HG03064 (cell line): Measurements from ENCODE around the gene MICB.
"Not testable (repeated sequence)": the region's sequence is repeated elsewhere in the genome, so short reads cannot be mapped to it uniquely, and the experiment has no call there.

Source experiments
- ATAC-seq: cut with Tn5 transposase; IDR thresholded peaks from one replicate; pipeline ENCODE4 v1.9.1; 2021; ENCODE audit warnings: low read depth; ENCODE audit not compliant: unreplicated experiment

Gene MICB

DNA sequence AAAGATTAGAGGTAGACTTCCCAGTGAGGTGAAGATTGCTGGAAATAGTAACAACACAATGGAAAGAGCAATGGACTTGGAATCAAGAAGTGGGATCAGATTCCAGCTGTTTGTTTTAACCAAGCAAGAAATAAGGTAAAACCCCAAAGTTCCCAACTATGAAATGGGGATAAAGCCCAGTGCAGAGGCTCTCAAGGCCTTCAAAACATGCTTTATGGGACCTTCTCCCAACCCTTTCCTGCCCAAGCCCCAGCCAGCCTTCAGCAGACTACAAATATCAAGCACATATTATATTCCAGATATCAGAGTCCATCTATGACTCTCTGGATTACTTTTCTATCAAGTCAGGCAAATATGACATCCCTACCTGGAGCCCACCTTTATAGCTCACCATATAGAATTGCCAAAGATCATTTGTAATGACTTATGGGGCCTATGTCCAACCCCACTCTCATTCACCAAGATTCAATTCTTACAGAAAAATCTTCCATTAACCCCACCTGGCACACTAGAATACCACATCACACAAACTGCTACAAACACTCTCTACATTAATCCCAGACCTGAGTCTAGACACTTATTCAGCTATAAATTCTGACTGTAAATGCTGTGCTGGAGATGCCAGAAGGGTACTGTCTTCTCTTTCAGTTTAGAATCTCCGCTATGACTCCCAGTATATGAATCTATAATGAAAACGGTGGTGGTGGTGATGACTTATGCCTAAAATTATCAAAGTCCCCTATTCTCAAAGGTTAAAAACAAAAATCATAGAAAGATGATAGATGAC is 37.8 kb downstream of the MICB start:
- ATAC-seq: no peak

DNA sequence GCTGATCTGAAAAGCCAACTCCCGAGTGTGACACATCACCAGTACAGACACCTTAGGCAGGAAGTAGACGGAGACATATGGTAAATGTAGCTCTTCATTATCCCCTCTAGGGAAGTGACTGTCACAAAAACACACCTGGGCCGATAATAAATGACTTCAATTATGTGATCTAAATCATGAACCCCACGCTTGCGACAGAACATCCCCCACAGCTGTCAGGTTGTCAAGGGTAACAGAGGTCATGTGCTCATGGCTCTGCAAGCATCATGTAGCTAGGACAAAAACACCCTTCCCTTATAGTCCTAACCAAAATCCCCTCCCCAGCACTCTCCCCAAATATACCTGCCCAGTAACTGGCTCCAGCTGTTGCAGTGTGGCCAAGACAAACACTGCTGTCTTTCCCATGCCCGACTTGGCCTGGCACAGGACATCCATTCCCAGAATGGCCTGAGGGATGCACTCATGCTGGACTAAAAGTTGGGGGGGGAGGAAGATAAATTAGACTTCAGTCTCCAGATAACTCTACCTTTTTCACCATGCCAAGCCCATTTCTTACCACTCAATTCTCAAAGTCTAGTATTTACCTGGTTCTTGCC is 41.0 kb downstream of the MICB start:
- ATAC-seq: no peak

DNA sequence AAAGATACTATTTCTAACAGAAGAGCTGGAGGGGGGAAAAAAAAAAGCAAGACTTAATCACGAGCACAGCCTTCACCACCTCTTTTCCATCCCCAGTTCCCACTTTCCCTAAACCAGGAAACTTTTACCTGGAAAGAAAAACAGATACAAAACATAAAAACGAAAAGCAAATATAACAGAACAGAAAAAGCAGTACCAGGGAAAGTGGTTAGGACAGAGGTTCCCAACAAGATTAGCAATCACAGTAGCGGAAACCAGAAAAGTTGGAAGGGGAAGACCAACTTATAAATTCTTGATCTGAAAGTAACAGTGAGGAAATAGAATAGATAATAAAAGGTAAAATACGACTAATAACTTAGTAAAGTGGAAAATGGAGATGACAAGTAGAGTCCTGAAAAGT is 42.7 kb downstream of the MICB start:
- no peak for ATAC-seq

DNA sequence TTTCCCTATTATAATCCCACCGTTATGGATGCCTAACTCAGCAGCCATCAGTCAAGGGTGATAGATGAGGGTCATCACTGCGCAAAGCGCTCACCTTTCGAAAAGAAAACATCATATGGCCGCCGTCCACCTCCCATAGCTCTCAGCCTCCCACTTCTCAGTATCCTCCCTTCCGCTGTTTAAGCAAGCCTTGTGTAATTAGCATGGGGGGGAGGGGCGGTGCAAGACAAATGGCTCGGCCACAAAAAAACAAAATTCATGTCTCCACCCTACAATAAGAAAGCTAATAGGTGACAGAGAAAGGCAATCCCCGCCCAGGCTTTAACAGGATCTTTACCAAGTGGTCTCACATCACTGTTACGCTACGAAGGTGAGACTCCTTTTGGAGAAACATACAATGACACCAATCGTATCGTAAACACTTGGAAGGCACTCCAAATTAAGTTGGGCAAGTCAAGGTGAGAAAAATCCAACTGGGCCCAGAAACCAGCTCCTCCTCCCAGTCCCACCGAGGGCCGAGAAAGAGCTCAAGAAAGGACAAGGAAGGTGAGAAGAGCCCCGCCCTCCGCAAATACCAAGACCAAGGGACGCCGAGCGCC is 43.2 kb downstream of the MICB start:
- ATAC-seq: peak; percentile 20

DNA sequence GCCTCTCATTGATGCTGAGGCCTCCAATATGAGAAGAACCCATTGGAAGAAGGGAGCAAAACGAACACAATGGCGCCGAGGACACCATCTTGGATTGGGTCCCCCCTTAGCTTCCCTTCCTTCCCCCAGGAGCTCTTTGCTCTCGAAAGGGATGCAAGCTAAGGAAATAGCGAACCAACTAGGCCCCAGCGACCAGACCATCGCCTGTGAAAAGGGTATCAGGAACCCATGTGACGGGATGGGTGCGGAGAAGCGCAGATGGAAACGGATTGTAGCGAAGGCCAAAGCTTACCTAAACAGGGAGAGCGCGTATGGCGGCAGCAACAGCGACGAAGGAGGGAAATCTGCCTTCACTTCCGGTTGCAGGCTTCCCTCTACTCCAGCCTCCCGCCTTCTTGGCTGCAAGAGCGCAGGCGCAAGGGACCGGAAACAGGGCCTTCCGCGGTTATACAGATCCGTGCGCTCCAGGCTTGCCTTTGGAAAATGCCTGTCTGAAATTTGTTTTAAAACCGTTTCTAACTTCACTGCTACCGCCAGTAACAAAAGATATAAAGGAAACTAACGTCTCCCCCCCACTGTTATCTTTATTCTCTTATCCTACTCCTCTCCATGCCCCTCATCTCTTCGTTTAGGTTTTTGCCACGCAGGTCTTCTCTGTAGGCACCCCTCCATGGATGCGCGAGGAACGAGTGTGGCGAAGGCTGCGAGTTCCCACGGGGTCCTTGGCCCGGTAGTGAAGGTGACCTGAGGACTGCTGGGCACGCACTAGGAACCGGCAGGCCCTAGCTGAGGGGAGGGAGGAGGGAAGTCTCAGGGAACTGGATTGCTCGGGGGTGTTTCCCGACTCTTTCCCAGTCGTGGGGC is 43.9 kb downstream of the MICB start, which contains the start of gene DDX39B:
DDX39B (minus strand) TSS at position 346 of the 864 bp plus-strand sequence. CDS start 1,471 bp downstream, outside the sequence.
- peak; percentile 58 for ATAC-seq

DNA sequence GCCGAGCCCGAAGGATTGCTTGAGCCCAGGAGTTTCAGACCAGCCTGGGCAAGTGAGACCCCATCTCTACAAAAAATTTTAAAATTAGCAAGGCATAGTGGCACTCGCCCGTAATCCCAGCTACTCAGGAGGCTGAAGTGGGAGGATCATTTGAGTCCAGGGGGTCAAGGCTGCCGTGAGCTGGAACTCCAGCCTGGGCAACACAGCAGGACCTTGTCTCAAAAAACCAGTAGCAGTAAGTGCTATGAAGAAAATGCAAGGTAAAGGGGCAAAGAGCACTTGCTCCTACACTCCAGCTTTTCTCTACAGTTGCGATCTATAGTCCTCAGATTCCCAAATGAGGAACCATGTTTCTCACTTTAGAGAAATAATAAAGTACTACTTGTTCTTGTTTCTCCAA is 45.7 kb downstream of the MICB start:
- no peak for ATAC-seq

DNA sequence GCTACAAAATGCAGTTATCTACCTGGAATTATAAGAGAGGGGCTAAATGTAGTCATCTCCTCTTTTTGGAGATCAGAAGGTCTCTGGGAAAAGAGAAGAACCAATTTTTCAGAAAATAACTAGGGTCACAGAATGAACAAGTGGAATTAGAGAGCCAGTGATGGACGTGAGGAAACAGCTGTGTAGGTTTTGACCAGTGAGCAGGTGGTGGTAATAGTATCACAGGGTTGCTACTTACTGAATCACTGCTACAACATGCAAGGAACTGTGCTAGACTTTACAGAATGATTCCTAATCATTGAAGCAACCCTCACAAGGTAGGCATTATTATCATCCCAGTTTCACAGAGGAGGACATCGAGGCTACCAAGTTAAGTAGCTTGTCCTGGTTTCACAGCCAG is 46.7 kb downstream of the MICB start:
- ATAC-seq: no peak

DNA sequence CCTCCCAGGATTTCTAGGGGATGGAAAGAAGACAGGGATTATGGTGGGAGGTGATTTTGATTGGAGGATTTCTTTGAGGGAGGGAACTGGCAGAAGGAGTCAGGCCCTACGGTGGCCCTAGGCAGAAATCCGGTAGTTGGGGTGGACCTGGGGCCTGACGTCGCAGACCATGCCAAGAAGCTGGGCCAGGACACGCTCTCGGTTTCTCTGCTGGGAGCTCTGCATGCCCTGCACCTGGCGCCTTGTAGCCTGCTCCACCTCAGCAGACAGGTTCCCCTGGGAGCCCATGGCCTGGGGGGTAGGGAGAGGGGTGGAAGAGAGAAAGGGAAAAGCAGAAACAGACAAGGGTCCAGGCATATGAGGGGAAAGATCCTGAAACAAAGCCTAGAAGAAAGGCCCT is 47.3 kb downstream of the MICB start:
- no peak for ATAC-seq

DNA sequence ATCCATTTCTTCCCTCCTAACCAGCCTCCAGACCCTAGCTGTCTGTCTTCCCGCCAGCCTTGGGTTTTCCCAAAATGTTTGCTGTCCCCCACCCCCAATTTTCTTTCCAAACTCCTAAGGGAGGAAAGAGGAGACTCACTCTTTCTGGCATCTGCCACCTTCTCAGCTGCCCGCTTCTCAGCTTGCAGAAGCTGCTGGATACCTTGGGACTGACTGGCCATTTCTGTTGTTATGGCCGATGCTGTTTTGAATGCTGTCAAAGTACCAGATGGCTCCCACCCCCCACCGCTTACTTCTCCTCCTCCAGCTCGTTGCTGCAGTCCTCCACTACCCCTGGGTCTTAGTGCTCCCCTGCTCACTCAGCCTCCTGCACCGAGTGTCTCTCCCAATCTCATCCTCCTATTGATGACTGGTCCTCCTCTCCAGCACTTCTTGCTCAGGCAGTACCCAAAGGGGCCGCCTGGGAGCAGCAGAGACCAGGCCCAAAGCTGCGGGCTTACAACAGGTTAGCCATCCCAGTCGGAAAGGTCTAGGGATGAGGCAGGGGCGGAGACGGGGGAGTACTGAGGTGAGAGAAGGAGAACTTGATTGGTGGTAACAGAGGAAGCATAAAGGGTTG is 48.5 kb downstream of the MICB start, which contains the start of gene ATP6V1G2:
ATP6V1G2 (minus strand) TSS at position 270 of the 619 bp plus-strand sequence; CDS start at position 221, 49 bp downstream.
- no peak for ATAC-seq

DNA sequence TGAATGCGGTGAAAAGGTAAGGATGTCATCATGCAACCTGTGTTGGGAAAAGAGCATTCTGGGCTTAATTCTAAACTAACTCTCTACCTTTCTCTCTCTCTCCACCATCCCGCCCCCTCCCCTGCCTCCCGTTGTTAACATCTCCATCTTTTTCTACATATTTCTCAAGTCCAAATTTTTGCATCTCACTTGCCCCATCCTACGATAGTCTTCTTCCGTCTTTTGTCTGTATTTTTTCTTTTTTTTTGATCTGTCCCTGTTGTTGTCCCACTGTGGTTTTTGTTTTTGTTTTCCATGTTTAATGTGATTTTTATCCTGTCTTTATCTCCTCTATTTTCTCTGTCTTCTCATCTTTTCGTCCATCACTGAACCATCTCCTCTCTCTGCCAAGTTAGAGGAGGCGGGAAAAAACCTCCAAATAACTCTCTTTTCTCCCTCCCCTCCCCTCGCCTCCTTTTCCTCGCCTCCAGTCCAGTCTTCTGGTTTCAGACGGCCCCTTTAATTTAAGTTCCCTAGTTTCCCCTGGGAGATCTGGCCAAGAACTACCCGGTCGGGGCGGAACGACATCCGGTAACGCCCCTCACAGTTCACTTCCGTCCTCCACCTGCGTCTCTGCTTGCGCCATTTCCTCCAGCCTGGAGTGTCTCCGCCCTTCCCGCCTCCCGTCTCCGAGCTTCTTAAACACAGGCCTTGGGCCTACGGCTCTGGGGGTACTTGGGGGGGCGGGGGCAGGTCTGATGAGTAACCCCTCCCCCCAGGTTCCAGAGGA is 49.2 kb downstream of the MICB start, which contains the start of gene NFKBIL1:
NFKBIL1 (plus strand) TSS at position 651 of the 769 bp plus-strand sequence; CDS start at position 738, 87 bp downstream.
- no peak for ATAC-seq

DNA sequence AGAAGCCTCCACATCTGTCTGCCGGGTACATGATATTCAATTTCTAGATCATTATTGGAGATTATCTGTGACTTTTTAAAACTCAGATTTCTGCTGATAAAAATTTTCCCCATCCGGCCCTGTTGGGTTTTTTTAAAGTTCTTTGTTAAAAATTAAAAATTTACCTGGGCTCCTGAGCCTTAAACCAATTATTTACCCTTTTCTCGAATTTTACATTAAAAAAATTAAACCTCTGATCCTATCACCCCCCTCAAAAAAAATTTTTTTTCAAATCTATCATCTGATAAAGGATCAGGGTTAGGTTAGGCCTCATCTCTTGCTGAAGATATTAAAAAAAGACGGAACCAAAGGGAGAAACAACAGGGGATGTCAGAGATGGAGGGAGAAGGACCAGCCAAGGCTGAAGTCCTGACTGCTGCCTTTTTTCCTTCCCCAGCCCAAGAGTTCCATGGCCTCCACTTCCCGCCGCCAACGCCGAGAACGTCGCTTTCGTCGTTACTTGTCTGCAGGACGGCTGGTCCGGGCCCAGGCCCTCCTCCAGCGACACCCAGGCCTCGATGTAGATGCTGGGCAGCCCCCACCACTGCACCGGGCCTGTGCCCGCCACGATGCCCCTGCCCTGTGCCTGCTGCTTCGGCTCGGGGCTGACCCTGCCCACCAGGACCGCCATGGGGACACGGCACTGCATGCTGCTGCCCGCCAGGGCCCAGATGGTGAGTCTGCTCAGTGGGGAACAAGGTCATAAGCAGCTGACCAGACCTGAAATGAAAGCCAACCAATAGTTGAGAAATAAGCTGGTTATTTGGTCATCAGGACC is 50.0 kb downstream of the MICB start:
- ATAC-seq: no peak

DNA sequence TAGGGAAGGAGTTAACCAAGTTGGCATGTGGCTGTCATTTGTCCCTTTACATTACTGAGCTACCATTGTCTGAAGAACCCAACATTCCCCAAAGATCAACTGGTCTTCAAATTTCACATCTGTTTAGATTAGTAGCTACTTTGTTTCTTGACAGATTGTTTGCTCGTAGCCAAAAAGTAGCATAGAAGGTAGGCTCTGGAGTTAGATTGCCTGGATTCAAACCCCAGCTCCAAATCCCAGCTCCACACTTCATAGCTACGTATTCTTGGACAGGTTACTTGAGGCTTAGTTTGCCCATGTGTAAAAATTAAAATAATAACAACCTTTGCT is 50.6 kb downstream of the MICB start:
- no peak for ATAC-seq

DNA sequence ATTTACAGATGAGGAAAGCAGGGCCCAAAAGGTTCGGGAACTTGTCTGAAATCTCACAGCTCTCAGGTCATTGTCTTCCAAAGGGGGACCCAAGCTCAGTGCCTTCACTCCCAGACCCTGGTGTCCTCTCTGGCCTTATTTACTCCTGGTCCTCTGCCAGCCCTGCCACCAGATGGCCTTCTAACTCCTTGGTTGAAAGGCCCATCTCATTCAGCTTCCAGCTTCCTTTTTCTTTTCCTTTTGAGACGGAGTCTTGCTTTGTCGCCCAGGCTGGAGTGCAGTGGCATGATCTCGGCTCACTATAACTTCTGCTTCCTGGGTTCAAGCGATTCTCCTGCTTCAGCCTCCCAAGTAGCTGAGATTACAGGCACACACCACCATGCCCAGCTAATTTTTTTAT is 53.4 kb downstream of the MICB start:
- not testable (repeated sequence) for ATAC-seq

DNA sequence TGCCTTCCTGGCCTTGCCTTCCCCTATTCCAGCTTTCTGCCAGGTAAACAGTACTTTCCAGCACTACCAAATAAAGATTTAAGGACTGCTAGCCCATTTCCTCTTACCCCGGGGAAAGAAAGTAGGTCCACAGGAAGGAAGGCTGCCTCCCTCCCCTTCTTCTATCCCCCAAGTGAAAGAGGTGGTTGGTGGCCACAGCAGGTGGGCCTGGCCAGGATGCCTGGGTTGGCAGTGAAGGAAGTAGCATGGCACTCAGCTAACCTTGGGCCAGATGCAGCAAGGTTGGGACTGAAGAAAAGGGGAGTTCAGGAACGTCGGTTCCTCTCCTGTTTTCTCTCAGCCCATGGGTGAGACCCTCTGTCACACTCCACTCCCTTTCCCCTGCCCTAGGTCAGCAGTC is 58.4 kb downstream of the MICB start:
- ATAC-seq: no peak

DNA sequence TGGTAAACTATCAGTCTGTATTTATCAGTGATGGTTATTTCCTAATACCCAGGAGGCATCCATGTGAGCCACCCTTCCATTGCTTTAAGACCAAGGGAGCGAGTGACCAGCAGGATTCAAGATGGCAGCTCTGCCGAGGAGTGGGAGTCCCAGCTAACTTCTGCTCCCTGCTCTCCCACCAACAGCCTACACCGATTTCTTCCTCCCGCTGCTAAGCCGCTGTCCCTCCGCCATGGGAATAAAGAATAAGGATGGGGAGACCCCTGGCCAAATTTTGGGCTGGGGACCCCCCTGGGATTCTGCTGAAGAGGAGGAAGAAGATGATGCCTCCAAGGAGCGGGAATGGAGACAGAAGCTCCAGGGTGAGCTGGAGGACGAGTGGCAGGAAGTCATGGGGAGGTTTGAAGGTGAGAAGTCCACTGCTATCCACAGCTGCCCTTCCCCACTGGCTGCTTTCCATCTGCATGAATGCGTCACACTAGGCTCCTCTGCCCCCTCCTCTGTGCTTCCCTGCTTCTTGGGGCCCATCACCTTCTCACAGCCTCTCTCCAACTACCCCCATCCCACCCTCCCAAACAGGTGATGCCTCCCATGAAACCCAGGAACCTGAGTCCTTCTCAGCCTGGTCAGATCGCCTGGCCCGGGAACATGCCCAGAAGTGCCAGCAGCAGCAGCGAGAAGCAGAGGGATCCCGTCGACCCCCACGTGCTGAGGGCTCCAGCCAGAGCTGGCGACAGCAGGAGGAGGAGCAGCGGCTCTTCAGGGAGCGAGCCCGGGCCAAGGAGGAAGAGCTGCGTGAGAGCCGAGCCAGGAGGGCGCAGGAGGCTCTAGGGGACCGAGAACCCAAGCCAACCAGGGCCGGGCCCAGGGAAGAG is 59.7 kb downstream of the MICB start:
- no peak for ATAC-seq

DNA sequence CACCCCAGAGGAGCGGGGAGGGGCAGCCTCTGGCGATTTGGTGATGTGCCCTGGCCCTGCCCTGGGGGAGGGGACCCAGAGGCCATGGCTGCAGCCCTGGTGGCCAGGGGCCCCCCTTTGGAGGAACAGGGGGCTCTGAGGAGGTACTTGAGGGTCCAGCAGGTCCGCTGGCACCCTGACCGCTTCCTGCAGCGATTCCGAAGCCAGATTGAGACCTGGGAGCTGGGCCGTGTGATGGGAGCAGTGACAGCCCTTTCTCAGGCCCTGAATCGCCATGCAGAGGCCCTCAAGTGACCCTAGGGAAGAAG is 60.3 kb downstream of the MICB start:
- no peak for ATAC-seq

DNA sequence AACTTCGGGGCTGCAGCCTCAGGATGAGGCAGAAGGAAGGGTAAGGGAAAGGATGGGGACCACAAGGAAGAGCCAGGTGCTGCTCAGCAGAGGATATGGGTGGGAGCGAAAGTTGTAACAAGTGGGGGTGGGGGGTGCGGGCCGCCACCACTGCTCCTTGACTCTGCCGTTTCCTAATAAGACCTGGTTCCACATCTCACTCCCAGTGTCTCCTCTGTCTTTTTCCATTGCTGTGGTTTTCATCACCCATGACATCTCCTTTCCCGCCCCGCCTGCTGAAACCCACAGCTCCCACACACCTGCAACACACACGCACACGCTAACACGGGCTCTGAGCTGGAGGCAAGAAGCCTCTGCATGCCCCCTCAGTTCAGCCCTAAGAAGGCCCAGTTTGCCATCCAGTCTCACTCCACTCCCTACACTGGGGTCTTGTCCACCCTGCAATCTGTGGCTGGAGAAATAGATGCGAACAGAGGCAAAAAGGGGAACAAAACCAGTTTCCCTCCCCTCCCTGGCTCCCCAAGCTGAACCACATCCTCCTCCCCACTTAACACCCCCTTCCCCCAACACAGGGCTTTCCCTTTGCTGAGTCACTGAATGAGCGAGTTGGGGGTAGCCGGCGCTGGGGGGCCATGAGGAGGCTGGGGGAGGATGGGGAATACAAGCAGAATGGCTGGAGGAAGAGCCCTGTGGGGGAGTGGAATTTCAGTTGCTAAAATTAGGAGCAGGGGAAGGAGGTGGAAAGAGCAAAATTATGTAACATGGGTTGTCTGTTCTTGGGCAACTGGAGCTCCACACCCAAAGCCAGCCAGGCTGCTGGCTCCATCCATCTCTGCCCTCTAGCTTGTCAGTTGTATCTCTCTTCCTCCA is 60.9 kb downstream of the MICB start:
- no peak for ATAC-seq
